HEK293 (cell line): Measurements from ENCODE around the gene ZNF506.

Experiments used
- CTCF ChIA-PET: fragments of 350-600 bp; formaldehyde crosslinking; extraction: SDS; loops from one replicate; lab custom pipeline; 2021; ENCODE audit warnings: antibody characterized with exemption; lab: Yijun Ruan, JAX
- POLR2A ChIA-PET: fragments of 300-600 bp; formaldehyde crosslinking; extraction: SDS; loops from one replicate; lab custom pipeline; 2020; ENCODE audit warnings: antibody characterized with exemption, inconsistent platforms; lab: Yijun Ruan, JAX
- H3K27ac ChIP-seq: fragments of 200-500 bp; sonication (Bioruptor generic); 2 replicates; pipeline ENCODE4 v1.5.1; 2014; ENCODE audit warnings: low read depth, low read length, control low read depth, inconsistent platforms; ENCODE audit errors: extremely low read depth
- H3K36me3 ChIP-seq, 2 experiments: fragments of 200-500 bp in 1 of 2; sonication (Bioruptor generic) in 1 of 2; 1 replicate in 1 of 2; 2 replicates in 1 of 2; pipeline ENCODE4 v1.5.1; 2014 to 2017; ENCODE audit warnings: inconsistent platforms in 2 of 2, low read length in 2 of 2; ENCODE audit not compliant: control insufficient read depth in 2 of 2, insufficient read depth in 1 of 2
- H3K4me1 ChIP-seq: fragments of 200-500 bp; sonication (Bioruptor generic); 2 replicates; pipeline ENCODE4 v1.5.1; 2014; ENCODE audit warnings: mild to moderate bottlenecking, low read length, inconsistent platforms; ENCODE audit not compliant: control insufficient read depth, insufficient read depth
- H3K4me3 ChIP-seq: 2 replicates; pipeline ENCODE4 v1.5.1; 2011; ENCODE audit warnings: low read depth, mild to moderate bottlenecking, control low read depth, low read length, moderate library complexity
- H3K9me3 ChIP-seq: fragments of 200-500 bp; sonication (Bioruptor generic); 2 replicates; pipeline ENCODE4 v1.5.1; 2014; ENCODE audit warnings: low read depth, low read length, inconsistent platforms; ENCODE audit not compliant: control insufficient read depth, insufficient read depth
- PBX3 ChIP-seq: sonication (generic); formaldehyde crosslinking; IDR thresholded peaks from 2 replicates; pipeline ENCODE4 v1.8.1; 2022; ENCODE audit warnings: mild to moderate bottlenecking, moderate library complexity, missing genetic modification reagents
- PRDM10 ChIP-seq: fragments of 450-650 bp; formaldehyde crosslinking; IDR thresholded peaks from 2 replicates; pipeline ENCODE4 v1.5.1; 2016; ENCODE audit warnings: missing biosample characterization, missing genetic modification characterization
- SP2 ChIP-seq: fragments of 450-650 bp; formaldehyde crosslinking; IDR thresholded peaks from 2 replicates; pipeline ENCODE4 v1.5.1; 2016; ENCODE audit warnings: missing biosample characterization, missing genetic modification characterization
- YY1 ChIP-seq: fragments of 450-650 bp; formaldehyde crosslinking; IDR thresholded peaks from 2 replicates; pipeline ENCODE4 v1.5.1; 2018; ENCODE audit warnings: missing biosample characterization, missing genetic modification characterization
- ZBTB10 ChIP-seq: fragments of 450-650 bp; formaldehyde crosslinking; IDR thresholded peaks from 2 replicates; pipeline ENCODE4 v1.5.1; 2016; ENCODE audit warnings: missing biosample characterization, missing genetic modification characterization
- ZBTB8A ChIP-seq: fragments of 450-650 bp; formaldehyde crosslinking; IDR thresholded peaks from 2 replicates; pipeline ENCODE4 v1.5.1; 2016; ENCODE audit warnings: missing biosample characterization, missing genetic modification characterization
- ZFP69B ChIP-seq: fragments of 450-650 bp; formaldehyde crosslinking; IDR thresholded peaks from 2 replicates; pipeline ENCODE4 v1.5.1; 2016; ENCODE audit warnings: missing biosample characterization, missing genetic modification characterization
- ZNF133 ChIP-seq: fragments of 450-650 bp; formaldehyde crosslinking; IDR thresholded peaks from 2 replicates; pipeline ENCODE4 v1.5.1; 2016; ENCODE audit warnings: missing biosample characterization, missing genetic modification characterization
- ZNF335 ChIP-seq: fragments of 450-650 bp; formaldehyde crosslinking; conservative IDR thresholded peaks from 2 replicates; pipeline ENCODE4 v1.5.1; 2016; ENCODE audit warnings: missing biosample characterization, missing genetic modification characterization
- ZNF510 ChIP-seq: fragments of 450-650 bp; formaldehyde crosslinking; IDR thresholded peaks from 2 replicates; pipeline ENCODE4 v1.5.1; 2018; ENCODE audit warnings: mild to moderate bottlenecking, missing genetic modification characterization, missing biosample characterization; ENCODE audit not compliant: insufficient replicate concordance
- ZNF529 ChIP-seq: fragments of 450-650 bp; formaldehyde crosslinking; IDR thresholded peaks from 2 replicates; pipeline ENCODE4 v1.5.1; 2017; ENCODE audit warnings: missing genetic modification characterization, missing biosample characterization; ENCODE audit not compliant: insufficient replicate concordance
- ZNF600 ChIP-seq: fragments of 450-650 bp; formaldehyde crosslinking; IDR thresholded peaks from 2 replicates; pipeline ENCODE4 v1.5.1; 2016; ENCODE audit warnings: missing biosample characterization, missing genetic modification characterization
- ZNF621 ChIP-seq: fragments of 450-650 bp; formaldehyde crosslinking; IDR thresholded peaks from 2 replicates; pipeline ENCODE4 v1.5.1; 2017; ENCODE audit warnings: missing biosample characterization, missing genetic modification characterization
- ZNF660 ChIP-seq: fragments of 450-650 bp; IDR thresholded peaks from 2 replicates; pipeline ENCODE4 v1.5.1; 2018; ENCODE audit warnings: missing biosample characterization, mild to moderate bottlenecking, missing genetic modification characterization
- ZNF677 ChIP-seq: fragments of 450-650 bp; IDR thresholded peaks from 2 replicates; pipeline ENCODE4 v1.5.0; 2018; ENCODE audit warnings: missing biosample characterization, mild to moderate bottlenecking, missing genetic modification characterization, moderate library complexity
- TF ChIP-seq, protein P1 (sequence below): fragments of 450-650 bp; formaldehyde crosslinking; IDR thresholded peaks from 2 replicates; pipeline ENCODE4 v1.5.1; 2016; ENCODE audit warnings: missing biosample characterization, missing genetic modification characterization
- TF ChIP-seq, protein P2 (sequence below): fragments of 450-650 bp; formaldehyde crosslinking; IDR thresholded peaks from 2 replicates; pipeline ENCODE4 v1.5.1; 2016; ENCODE audit warnings: missing biosample characterization, missing genetic modification characterization

The ZNF506 gene

GRCh38 chr19:19866611-19867248, 45.2 kb upstream of the ZNF506 start:
- POLR2A ChIA-PET = interaction anchor here (1.1 to 1.7 kb wide), 8 partner anchors 8 to 186 kb away, joined by 3 to 47 read pairs (median 12); partner anchors contain the start of genes ZNF506 and ZNF93
- no peaks in the 10 kb centered on the region for H3K36me3 ChIP-seq
- no peak for TF ChIP-seq ZNF621 (tag by site-specific recombination)
- TF ChIP-seq ZNF133 (tag by site-specific recombination) = peak; percentile 15; the same call in 1 of the 2 replicates
- no peaks in the 10 kb centered on the region for H3K9me3 ChIP-seq
- CTCF ChIA-PET = no interaction called here
- H3K4me1 ChIP-seq = no peaks in the 10 kb centered on the region
- H3K27ac ChIP-seq = no peak overlapping the region
- H3K4me3 ChIP-seq = peak overlapping the region; percentile 52

DNA sequence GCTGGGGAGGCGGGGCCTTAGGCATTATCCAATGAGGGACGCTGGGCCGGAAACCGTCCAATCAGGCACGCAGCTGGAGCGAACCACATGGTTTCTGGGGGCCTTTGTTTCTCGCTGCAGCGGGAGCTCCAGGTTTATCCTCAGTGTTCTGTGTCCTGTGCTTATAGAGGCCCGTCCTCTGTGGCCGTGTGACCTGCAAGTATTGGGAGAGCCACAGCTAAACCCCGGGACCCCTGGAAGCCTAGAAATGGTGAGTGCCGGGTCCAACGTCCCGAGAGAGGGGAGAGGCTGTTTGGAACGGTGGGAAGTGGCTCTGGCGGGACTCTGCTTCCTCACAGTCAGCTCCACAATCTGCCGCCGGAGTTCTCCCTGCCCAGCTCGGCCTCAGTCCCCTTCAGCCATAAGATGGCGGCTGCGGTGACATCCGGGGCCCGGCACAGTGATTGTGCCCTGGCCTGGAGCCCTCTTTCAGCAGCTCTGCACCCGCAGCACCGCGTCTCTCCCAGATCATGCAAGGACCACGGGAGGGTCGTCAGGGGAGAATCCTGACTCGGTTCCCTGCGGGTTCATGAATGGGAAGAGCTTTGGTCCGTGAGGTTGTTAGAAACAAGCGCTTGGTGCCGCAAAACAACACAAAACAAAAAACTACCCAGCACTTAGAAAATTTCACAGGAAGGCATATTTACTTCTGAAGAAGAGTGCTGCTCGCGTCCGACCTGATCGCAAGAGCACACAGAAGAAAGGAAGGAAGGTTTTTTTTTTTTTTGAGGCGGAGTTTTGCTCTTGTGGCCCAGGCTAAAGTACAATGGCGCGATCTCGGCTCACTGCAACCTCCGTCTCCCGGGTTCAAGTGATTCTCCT, 44.4 kb upstream of the ZNF506 start, which contains the start of gene ZNF253:
Gene ZNF253, plus strand, starts transcription at position 133 of the 861 bp plus-strand sequence. Its CDS starts 115 bp downstream, at position 248.
- Histone ChIP-seq H3K4me3 (peak within 1 kb of the TSS; percentile 52), H3K9me3 (no peaks in the 10 kb centered on the region), H3K27ac (peak within 1 kb of the TSS; percentile 14; the same call in 1 of the 2 replicates), H3K36me3 (no peaks in the 10 kb centered on the region), H3K4me1 (no peaks in the 10 kb centered on the region)
- ChIA-PET POLR2A (interaction anchor here (0.5 to 1.7 kb wide), 25 partner anchors 9 to 654 kb away, joined by 3 to 47 read pairs (median 3); partner anchors contain the start of genes NCAN, ZNF101, ZNF506 and ZNF682), CTCF (interaction anchor here (0.5 to 0.6 kb wide), 3 partner anchors 22 to 104 kb away, joined by 3 to 4 read pairs (median 3); no protein-coding TSS in a partner anchor)
- TF ChIP-seq, protein P1, sequence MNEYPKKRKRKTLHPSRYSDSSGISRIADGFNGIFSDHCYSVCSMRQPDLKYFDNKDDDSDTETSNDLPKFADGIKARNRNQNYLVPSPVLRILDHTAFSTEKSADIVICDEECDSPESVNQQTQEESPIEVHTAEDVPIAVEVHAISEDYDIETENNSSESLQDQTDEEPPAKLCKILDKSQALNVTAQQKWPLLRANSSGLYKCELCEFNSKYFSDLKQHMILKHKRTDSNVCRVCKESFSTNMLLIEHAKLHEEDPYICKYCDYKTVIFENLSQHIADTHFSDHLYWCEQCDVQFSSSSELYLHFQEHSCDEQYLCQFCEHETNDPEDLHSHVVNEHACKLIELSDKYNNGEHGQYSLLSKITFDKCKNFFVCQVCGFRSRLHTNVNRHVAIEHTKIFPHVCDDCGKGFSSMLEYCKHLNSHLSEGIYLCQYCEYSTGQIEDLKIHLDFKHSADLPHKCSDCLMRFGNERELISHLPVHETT (tag by site-specific recombination) = no peak
- TF ChIP-seq, protein P2, sequence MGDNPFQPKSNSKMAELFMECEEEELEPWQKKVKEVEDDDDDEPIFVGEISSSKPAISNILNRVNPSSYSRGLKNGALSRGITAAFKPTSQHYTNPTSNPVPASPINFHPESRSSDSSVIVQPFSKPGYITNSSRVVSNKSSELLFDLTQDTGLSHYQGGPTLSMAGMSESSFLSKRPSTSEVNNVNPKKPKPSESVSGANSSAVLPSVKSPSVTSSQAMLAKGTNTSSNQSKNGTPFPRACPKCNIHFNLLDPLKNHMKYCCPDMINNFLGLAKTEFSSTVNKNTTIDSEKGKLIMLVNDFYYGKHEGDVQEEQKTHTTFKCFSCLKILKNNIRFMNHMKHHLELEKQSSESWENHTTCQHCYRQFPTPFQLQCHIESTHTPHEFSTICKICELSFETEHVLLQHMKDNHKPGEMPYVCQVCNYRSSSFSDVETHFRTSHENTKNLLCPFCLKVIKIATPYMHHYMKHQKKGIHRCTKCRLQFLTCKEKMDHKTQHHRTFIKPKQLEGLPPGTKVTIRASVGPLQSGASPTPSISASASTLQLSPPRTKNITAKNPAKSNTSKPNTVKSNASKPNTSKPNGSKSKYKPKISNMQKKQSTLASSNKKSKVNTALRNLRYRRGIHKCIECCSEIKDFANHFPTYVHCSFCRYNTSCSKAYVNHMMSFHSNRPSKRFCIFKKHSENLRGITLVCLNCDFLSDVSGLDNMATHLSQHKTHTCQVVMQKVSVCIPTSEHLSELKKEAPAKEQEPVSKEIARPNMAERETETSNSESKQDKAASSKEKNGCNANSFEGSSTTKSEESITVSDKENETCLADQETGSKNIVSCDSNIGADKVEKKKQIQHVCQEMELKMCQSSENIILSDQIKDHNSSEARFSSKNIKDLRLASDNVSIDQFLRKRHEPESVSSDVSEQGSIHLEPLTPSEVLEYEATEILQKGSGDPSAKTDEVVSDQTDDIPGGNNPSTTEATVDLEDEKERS = no peak
- TF ChIP-seq YY1 (tag by site-specific recombination) = peak; percentile 48; the same call in 1 of the 2 replicates
- no peak for TF ChIP-seq ZFP69B
- no peak for TF ChIP-seq ZNF600
- peak; percentile 49; the same call in 1 of the 2 replicates for TF ChIP-seq PBX3 (CRISPR knock-in tag)
- peak; percentile 81 for TF ChIP-seq SP2 (tag by site-specific recombination)
- no peak for TF ChIP-seq ZNF529 (tag by site-specific recombination)
- TF ChIP-seq ZBTB10 (tag by site-specific recombination) = no peak
- no peak for TF ChIP-seq ZNF510 (tag by site-specific recombination)
- 0 out of 2 replicates have a peak, but pooled peaks have one; percentile 28 for TF ChIP-seq ZNF660 (tag by site-specific recombination)
- TF ChIP-seq ZBTB8A (tag by site-specific recombination) = no peak
- no peak for TF ChIP-seq ZNF677 (tag by site-specific recombination)
- TF ChIP-seq ZNF335 = peak; percentile 55
- peak; percentile 94 for TF ChIP-seq PRDM10
